Measurements from ENCODE around the gene NEFH.
A peak's percentile ranks its signal among the peaks of the same experiment; 100 is the strongest.

NEFH gene

DNA sequence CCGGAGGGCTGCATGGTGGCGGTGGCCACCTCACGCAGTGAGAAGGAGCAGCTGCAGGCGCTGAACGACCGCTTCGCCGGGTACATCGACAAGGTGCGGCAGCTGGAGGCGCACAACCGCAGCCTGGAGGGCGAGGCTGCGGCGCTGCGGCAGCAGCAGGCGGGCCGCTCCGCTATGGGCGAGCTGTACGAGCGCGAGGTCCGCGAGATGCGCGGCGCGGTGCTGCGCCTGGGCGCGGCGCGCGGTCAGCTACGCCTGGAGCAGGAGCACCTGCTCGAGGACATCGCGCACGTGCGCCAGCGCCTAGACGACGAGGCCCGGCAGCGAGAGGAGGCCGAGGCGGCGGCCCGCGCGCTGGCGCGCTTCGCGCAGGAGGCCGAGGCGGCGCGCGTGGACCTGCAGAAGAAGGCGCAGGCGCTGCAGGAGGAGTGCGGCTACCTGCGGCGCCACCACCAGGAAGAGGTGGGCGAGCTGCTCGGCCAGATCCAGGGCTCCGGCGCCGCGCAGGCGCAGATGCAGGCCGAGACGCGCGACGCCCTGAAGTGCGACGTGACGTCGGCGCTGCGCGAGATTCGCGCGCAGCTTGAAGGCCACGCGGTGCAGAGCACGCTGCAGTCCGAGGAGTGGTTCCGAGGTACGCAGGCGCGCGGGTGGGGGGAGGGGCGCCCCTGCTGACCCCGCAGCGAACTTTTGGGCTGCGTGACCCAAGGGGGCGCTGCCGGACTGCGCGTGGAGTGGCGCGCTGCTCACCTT is 670 bp downstream of the NEFH start:
- peak overlapping the region; percentile 49 for H3K4me3 ChIP-seq (ENCODE audit: low read depth, low read length)
- ChIA-PET POLR2A (no interaction called here), CTCF (interaction anchor here (1.0 to 1.6 kb wide), 2 partner anchors 9 to 85 kb away, joined by 3 to 9 read pairs; no protein-coding TSS in a partner anchor)
- TF ChIP-seq CTCF (IDR thresholded peaks at IDR 0.05; ENCODE audit: insufficient read depth, low read length, missing control alignments) = no peak
- no peak for DNase-seq (ENCODE audit: low read depth, low spot score)

- POLR2A ChIA-PET = interaction anchor here (0.8 to 0.9 kb wide), 2 partner anchors 13 to 72 kb away, joined by 3 read pairs; partner anchors contain the start of gene THOC5
- CTCF ChIA-PET = interaction anchor here (0.9 to 1.6 kb wide), 4 partner anchors 10 to 86 kb away, joined by 3 to 9 read pairs (median 4); no protein-coding TSS in a partner anchor
- H3K4me3 ChIP-seq (ENCODE audit: low read depth, low read length) = peak overlapping the region; percentile 49
- DNase-seq (ENCODE audit: low read depth, low spot score) = no peak
- no peak for TF ChIP-seq CTCF (IDR thresholded peaks at IDR 0.05; ENCODE audit: insufficient read depth, low read length, missing control alignments)
These were observed 1.4 kb downstream of the NEFH start for GRCh38 chr22:29481265-29482000.

- no peak for DNase-seq (ENCODE audit: low read depth, low spot score)
- CTCF ChIA-PET = interaction anchor here (0.6 to 1.4 kb wide), 3 partner anchors 11 to 13 kb away, joined by 3 to 6 read pairs (median 3); no protein-coding TSS in a partner anchor
- no peak for TF ChIP-seq CTCF (IDR thresholded peaks at IDR 0.05; ENCODE audit: insufficient read depth, low read length, missing control alignments)
- POLR2A ChIA-PET = interaction anchor here (0.8 to 0.9 kb wide), 2 partner anchors 12 to 71 kb away, joined by 3 read pairs; partner anchors contain the start of gene THOC5
- no peak overlapping the region for H3K4me3 ChIP-seq (ENCODE audit: low read depth, low read length)
These were observed 2.2 kb downstream of the NEFH start for GRCh38 chr22:29482253-29482652.

GRCh38 chr22:29482726-29483125 is 2.7 kb downstream of the NEFH start:
- TF ChIP-seq CTCF (IDR thresholded peaks at IDR 0.05; ENCODE audit: insufficient read depth, low read length, missing control alignments) = no peak
- no peak overlapping the region for H3K4me3 ChIP-seq (ENCODE audit: low read depth, low read length)
- ChIA-PET POLR2A (no interaction called here), CTCF (interaction anchor here (0.6 to 1.4 kb wide), 2 partner anchors 10 to 13 kb away, joined by 3 to 6 read pairs; no protein-coding TSS in a partner anchor)
- no peak for DNase-seq (ENCODE audit: low read depth, low spot score)

DNA sequence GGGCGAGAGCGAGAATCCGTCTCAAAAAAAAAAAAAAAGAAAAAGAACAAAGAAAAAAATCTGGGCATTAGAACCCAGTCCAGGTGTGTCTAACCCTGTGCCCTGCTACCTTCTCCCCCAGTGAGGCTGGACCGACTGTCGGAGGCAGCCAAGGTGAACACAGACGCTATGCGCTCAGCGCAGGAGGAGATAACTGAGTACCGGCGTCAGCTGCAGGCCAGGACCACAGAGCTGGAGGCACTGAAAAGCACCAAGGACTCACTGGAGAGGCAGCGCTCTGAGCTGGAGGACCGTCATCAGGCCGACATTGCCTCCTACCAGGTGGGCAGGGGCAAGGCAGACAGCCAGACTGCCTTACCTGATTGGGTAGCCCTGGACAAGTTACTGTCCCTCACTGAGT is 3.2 kb downstream of the NEFH start:
- CTCF ChIA-PET = no interaction called here

More for the DNA sequence above, 3.2 kb downstream of the NEFH start:
- TF ChIP-seq CTCF (IDR thresholded peaks at IDR 0.05; ENCODE audit: insufficient read depth, low read length, missing control alignments) = no peak
- no peak overlapping the region for H3K4me3 ChIP-seq (ENCODE audit: low read depth, low read length)
- DNase-seq (ENCODE audit: low read depth, low spot score) = no peak
- POLR2A ChIA-PET = no interaction called here

All from AG04449 (cell line).